SK-N-SH (cell line): Measurements from ENCODE around the gene CDR2. TPM values are rescaled to one million over a fixed set of nuclear protein-coding genes. Genes with fewer than 3 reads are reported as not detected.

ENCODE experiments used
- CTCF ChIA-PET: fragments of 300-600, 350-600 bp; formaldehyde crosslinking; extraction: SDS; loops from one replicate; lab custom pipeline; 2021; lab: Yijun Ruan, JAX
- POLR2A ChIA-PET: fragments of 350-600 bp; sonication (Branson Sonifier 250); formaldehyde crosslinking; extraction: SDS; loops from one replicate; lab custom pipeline; 2020; ENCODE audit warnings: antibody characterized with exemption, inconsistent platforms; lab: Yijun Ruan, JAX
- DNase-seq: peaks from one replicate; pipeline ENCODE4 v3.0.0; 2012
- H2AFZ ChIP-seq: fragments of 200-600 bp; sonication (generic); 2 replicates; pipeline ENCODE4 v1.8.1; 2016; ENCODE audit warnings: antibody characterized with exemption, mild to moderate bottlenecking, low read depth
- H3F3A ChIP-seq: fragments of 200-600 bp; sonication (generic); replicated peaks from 2 replicates; pipeline ENCODE3; 2016; ENCODE audit warnings: antibody characterized with exemption, mild to moderate bottlenecking; ENCODE audit not compliant: insufficient read depth
- H3K27ac ChIP-seq, 2 experiments: fragments of 200-500 bp in 1 of 2; fragments of 200-600 bp in 1 of 2; sonication (Bioruptor generic) in 1 of 2; sonication (generic), shearing (Covaris generic) in 1 of 2; 2 replicates each; pipeline versions ENCODE4 v1.5.1 to v1.6.1; 2014 to 2016; ENCODE audit warnings: low read depth in 2 of 2, inconsistent platforms in 1 of 2, low read length in 1 of 2, mild to moderate bottlenecking in 1 of 2, mixed read lengths in 1 of 2
- H3K27me3 ChIP-seq: fragments of 200-600 bp; sonication (generic), shearing (Covaris generic); 2 replicates; pipeline ENCODE4 v1.6.1; 2016; ENCODE audit warnings: mixed run types; ENCODE audit not compliant: insufficient read depth
- H3K36me3 ChIP-seq, 2 experiments: fragments of 200-500 bp in 1 of 2; fragments of 200-600 bp in 1 of 2; sonication (Bioruptor generic) in 1 of 2; sonication (generic) in 1 of 2; replicated peaks in 1 of 2; 2 replicates each; pipeline versions ENCODE3 to v1.5.1; 2014 to 2016; ENCODE audit warnings: low read length in 1 of 2, mild to moderate bottlenecking in 1 of 2; ENCODE audit not compliant: insufficient read depth in 2 of 2, control insufficient read depth in 1 of 2
- H3K4me1 ChIP-seq, 2 experiments: fragments of 200-500 bp in 1 of 2; fragments of 200-600 bp in 1 of 2; sonication (Bioruptor generic) in 1 of 2; sonication (generic), shearing (Covaris generic) in 1 of 2; 2 replicates each; pipeline versions ENCODE4 v1.5.1 to v1.6.1; 2014 to 2016; ENCODE audit warnings: low read depth in 1 of 2, low read length in 1 of 2, mixed run types in 1 of 2; ENCODE audit not compliant: insufficient read depth in 2 of 2, control insufficient read depth in 1 of 2
- H3K4me2 ChIP-seq: fragments of 200-600 bp; sonication (generic), shearing (Covaris generic); 2 replicates; pipeline ENCODE4 v1.6.1; 2017; ENCODE audit warnings: mixed run types
- H3K4me3 ChIP-seq, 2 experiments: fragments of 200-500 bp in 1 of 2; fragments of 200-600 bp in 1 of 2; sonication (Bioruptor generic) in 1 of 2; sonication (generic), shearing (Covaris generic) in 1 of 2; 2 replicates each; pipeline versions ENCODE4 v1.5.1 to v1.8.1; 2014 to 2016; ENCODE audit warnings: low read depth in 2 of 2, inconsistent platforms in 1 of 2, low read length in 1 of 2, mild to moderate bottlenecking in 1 of 2, mixed read lengths in 1 of 2, moderate library complexity in 1 of 2
- H3K79me2 ChIP-seq: fragments of 200-600 bp; sonication (generic); 2 replicates; pipeline ENCODE4 v1.8.1; 2017; ENCODE audit warnings: mild to moderate bottlenecking; ENCODE audit not compliant: insufficient read depth
- H3K9ac ChIP-seq: fragments of 200-600 bp; sonication (generic); 2 replicates; pipeline ENCODE4 v1.6.1; 2017; ENCODE audit warnings: mixed run types
- H3K9me2 ChIP-seq: fragments of 200-600 bp; sonication (generic); 2 replicates; pipeline ENCODE4 v1.6.1; 2017; ENCODE audit warnings: mixed run types
- H3K9me3 ChIP-seq: fragments of 200-600 bp; sonication (generic); 2 replicates; pipeline ENCODE4 v1.6.1; 2017; ENCODE audit warnings: mixed run types, mild to moderate bottlenecking, moderate library complexity
- H4K20me1 ChIP-seq: fragments of 200-600 bp; sonication (generic); 2 replicates; pipeline ENCODE4 v1.6.1; 2017; ENCODE audit warnings: mild to moderate bottlenecking, mixed run types; ENCODE audit not compliant: insufficient read depth
- CTCF ChIP-seq: fragments of 200-600 bp; sonication (generic); IDR thresholded peaks from 2 replicates; pipeline ENCODE4 v1.6.1; 2017; ENCODE audit warnings: antibody characterized with exemption, mild to moderate bottlenecking, moderate library complexity
- EZH2phosphoT487 ChIP-seq: fragments of 200-600 bp; sonication (generic); IDR thresholded peaks from 2 replicates; pipeline ENCODE4 v1.6.1; 2017; ENCODE audit warnings: low read depth, mixed run types, mild to moderate bottlenecking, antibody characterized with exemption, moderate library complexity, borderline replicate concordance
- GATA2 ChIP-seq: sonication (generic); formaldehyde crosslinking; IDR thresholded peaks from 2 replicates; pipeline ENCODE4 v1.5.0; 2020; ENCODE audit warnings: mild to moderate bottlenecking, missing genetic modification reagents
- JUND ChIP-seq: IDR thresholded peaks from 2 replicates; pipeline ENCODE4 v1.4.0; 2012
- MXI1 ChIP-seq: IDR thresholded peaks from 2 replicates; pipeline ENCODE4 v1.6.1; 2012; ENCODE audit warnings: mild to moderate bottlenecking, low read depth, low read length, improper control_type of control experiment
- RAD21 ChIP-seq: IDR thresholded peaks from 2 replicates; pipeline ENCODE4 v1.6.1; 2012; ENCODE audit warnings: mild to moderate bottlenecking, low read length
- RFX5 ChIP-seq: IDR thresholded peaks from 2 replicates; pipeline ENCODE4 v1.6.1; 2012; ENCODE audit warnings: mild to moderate bottlenecking, improper control_type of control experiment, low read length
- SIN3A ChIP-seq: IDR thresholded peaks from 2 replicates; pipeline ENCODE4 v1.6.1; 2012; ENCODE audit warnings: low read depth, mild to moderate bottlenecking, low read length, moderate library complexity, borderline replicate concordance
- SMC3 ChIP-seq: IDR thresholded peaks from 2 replicates; pipeline ENCODE4 v1.6.1; 2012; ENCODE audit warnings: low read depth, low read length, improper control_type of control experiment
- TCF12 ChIP-seq: IDR thresholded peaks from 2 replicates; pipeline ENCODE4 v1.4.0; 2012
- TEAD4 ChIP-seq: IDR thresholded peaks from 2 replicates; pipeline ENCODE4 v1.4.0; 2012; ENCODE audit warnings: mild to moderate bottlenecking, borderline replicate concordance; ENCODE audit not compliant: insufficient read depth
- USF2 ChIP-seq: fragments of 150-350 bp; IDR thresholded peaks from 2 replicates; pipeline ENCODE4 v1.6.1; 2017; ENCODE audit warnings: antibody characterized with exemption, low read length, low read depth, borderline replicate concordance
- YY1 ChIP-seq: IDR thresholded peaks from 2 replicates; pipeline ENCODE4 v1.4.0; 2012; ENCODE audit warnings: low read depth, mild to moderate bottlenecking
- WGBS: methylation state at CpG from one replicate; pipeline ENCODE4 v1.1.6; 2017; ENCODE audit warnings: low lambda C conversion rate; 5-methylcytosine and 5-hydroxymethylcytosine counted together
- polyA plus RNA-seq, 3 experiments: library from polyadenylated mRNA; depleted of rRNA; stranded (reverse); fragments of >200 nt; gene quantifications; 2 replicates each; pipeline ENCODE4 v1.2.3, GENCODE V29; 2012
- TF ChIP-seq, protein P1 (sequence below): fragments of 150-350 bp; IDR thresholded peaks from 2 replicates; pipeline ENCODE4 v1.6.1; 2016; ENCODE audit warnings: mild to moderate bottlenecking, low read depth, low read length
- TF ChIP-seq, protein P2 (sequence below): IDR thresholded peaks from 2 replicates; pipeline ENCODE4 v1.4.0; 2012; ENCODE audit warnings: low read depth

Gene CDR2
- polyA plus RNA-seq, 1 of the 3 experiments (the other 2 are of a cell fraction), result 30.3 TPM

DNA sequence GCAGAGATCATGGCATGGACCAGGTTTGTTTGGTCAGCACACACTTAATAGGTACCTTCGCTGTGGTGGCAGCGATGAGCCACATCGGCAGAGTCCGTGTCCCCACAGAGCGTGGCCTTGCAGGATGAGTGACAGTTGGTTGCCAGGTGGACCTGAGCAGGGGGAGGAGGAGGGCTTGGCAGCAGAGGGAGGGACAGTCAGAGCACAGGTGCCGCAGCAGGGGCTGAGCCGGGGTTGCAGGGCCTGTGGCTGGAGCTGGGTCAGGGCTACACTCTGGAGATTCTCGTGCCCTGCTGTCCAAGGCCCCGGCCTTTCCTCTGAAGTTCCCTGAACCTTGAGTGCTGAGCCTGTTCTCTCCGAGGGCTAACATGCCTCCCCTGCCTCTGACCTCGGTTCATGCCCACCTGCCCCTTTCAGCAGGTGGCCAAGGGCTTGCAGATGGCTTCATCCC lies 52.4 kb downstream of the CDR2 start (continued):
- no peak for TF ChIP-seq TCF12
- no peak for TF ChIP-seq RAD21
- TF ChIP-seq JUND, result no peak
- no peak for TF ChIP-seq SIN3A
- TF ChIP-seq YY1, result no peak
- TF ChIP-seq, all 33 proteins: peak for 0

DNA sequence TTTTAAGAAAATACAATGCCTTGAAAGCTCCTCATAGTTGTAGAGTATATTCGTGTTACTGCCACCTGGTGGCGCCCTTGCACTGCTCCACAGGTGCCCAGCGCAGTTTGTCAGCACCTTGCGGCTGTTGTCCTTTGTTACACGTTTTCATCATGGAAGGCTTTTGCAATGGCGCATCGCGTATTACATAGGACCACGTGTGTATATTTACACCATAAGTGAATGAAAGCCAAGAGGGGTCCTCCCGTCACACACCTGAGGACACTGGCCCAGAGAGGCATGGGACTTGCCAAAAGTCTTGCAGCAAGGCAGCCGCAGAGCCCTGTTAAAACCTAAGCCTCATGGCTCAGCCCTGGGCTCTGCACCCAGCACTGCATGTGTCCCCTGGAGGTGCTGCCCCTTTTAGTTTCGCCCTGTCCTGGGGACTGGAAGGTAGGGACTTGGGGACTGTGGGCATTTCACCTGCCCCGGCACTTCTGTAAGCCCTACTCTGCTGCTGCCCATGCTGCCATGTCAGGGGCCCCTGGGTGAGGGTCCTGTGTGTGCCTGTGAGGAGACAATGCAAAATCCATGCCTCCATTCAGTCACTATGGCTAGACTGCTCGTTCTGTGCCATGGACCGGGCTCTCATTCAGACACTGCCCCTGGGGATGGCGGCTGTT lies 52.9 kb downstream of the CDR2 start:
- Histone ChIP-seq H3K4me1 (peaks cover 0 to 3% of the 10 kb centered on the region in 2 experiments; a peak in 1 of 4 replicates), H3K4me2 (no peak overlapping the region), H3K36me3 (peaks cover 4 to 61% of the 10 kb centered on the region in 2 experiments), H3K27me3 (no peaks in the 10 kb centered on the region), H3K4me3 (peak overlapping the region in 1 of 2 experiments; percentile 14; a peak in 1 of 4 replicates), H3K9me3 (no peaks in the 10 kb centered on the region), H4K20me1 (0 out of 2 replicates have a peak, but pooled peaks cover 5% of the 10 kb centered on the region), H3K27ac (no peak overlapping the region; a peak in 1 of 4 replicates), H3K9me2 (no peaks in the 10 kb centered on the region), H2AFZ (no peak overlapping the region), H3F3A (no peaks in the 10 kb centered on the region), H3K9ac (no peak overlapping the region), H3K79me2 (no peaks in the 10 kb centered on the region; the same call in 1 of the 2 replicates)
- ChIA-PET CTCF (interaction anchor here (0.6 to 4.3 kb wide), 30 partner anchors 9 to 1475 kb away, joined by 3 to 34 read pairs (median 4); partner anchors contain the start of genes LDAF1 and POLR3E), POLR2A (no interaction called here)
- 51% methylated on average over 10 of the region's 16 CpGs for WGBS
- DNase-seq, result peak; percentile 84
- no peak for TF ChIP-seq JUND
- no peak for TF ChIP-seq EZH2phosphoT487
- peak; percentile 98 for TF ChIP-seq CTCF
- TF ChIP-seq RAD21, result peak; percentile 94
- peak; percentile 75 for TF ChIP-seq SMC3
- TF ChIP-seq MXI1, result peak; percentile 68
- TF ChIP-seq YY1, result no peak
- TF ChIP-seq GATA2 (CRISPR knock-in tag), result no peak
- TF ChIP-seq USF2, result no peak
- TF ChIP-seq RFX5, result no peak
- TF ChIP-seq, protein P1, sequence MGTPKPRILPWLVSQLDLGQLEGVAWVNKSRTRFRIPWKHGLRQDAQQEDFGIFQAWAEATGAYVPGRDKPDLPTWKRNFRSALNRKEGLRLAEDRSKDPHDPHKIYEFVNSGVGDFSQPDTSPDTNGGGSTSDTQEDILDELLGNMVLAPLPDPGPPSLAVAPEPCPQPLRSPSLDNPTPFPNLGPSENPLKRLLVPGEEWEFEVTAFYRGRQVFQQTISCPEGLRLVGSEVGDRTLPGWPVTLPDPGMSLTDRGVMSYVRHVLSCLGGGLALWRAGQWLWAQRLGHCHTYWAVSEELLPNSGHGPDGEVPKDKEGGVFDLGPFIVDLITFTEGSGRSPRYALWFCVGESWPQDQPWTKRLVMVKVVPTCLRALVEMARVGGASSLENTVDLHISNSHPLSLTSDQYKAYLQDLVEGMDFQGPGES, result no peak
- TF ChIP-seq, protein P2, sequence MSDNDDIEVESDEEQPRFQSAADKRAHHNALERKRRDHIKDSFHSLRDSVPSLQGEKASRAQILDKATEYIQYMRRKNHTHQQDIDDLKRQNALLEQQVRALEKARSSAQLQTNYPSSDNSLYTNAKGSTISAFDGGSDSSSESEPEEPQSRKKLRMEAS, result 0 out of 2 replicates have a peak, but pooled peaks have one; percentile 39
- TF ChIP-seq TEAD4, result no peak
